Type B pancreatic cell (in vitro differentiated cells): ENCODE results near the gene HNF1B. TPM values are rescaled to one million over a fixed set of nuclear protein-coding genes. Genes with fewer than 3 reads are reported as not detected.
A peak's percentile ranks its signal among the peaks of the same experiment; 100 is the strongest.
"Not testable (repeated sequence)": the region's sequence is repeated elsewhere in the genome, so short reads cannot be mapped to it uniquely, and the experiment has no call there.

Source experiments
- DNase-seq: peaks from one replicate; pipeline ENCODE4 v3.0.0; 2021; ENCODE audit warnings: mixed read lengths; ENCODE audit not compliant: unreplicated experiment; ENCODE audit errors: extremely low spot score
- H3K27ac Mint-ChIP-seq: 2 replicates; pipeline ENCODE4 v1.8.0; 2021; ENCODE audit warnings: mild to moderate bottlenecking, mixed read lengths
- H3K27me3 Mint-ChIP-seq: 2 replicates; pipeline ENCODE4 v1.8.0; 2021; ENCODE audit warnings: mixed read lengths
- H3K36me3 Mint-ChIP-seq: 2 replicates; pipeline ENCODE4 v1.8.0; 2021; ENCODE audit warnings: mixed read lengths
- H3K4me1 Mint-ChIP-seq: one replicate; pipeline ENCODE4 v1.8.0; 2021; ENCODE audit warnings: mixed read lengths; ENCODE audit not compliant: unreplicated experiment
- H3K4me3 Mint-ChIP-seq: 2 replicates; pipeline ENCODE4 v1.8.0; 2021; ENCODE audit warnings: mild to moderate bottlenecking, mixed read lengths
- H3K9me3 Mint-ChIP-seq: 2 replicates; pipeline ENCODE4 v1.8.0; 2021; ENCODE audit warnings: mixed read lengths
- CTCF ChIP-seq: fragments of 200-600 bp; sonication (generic); conservative IDR thresholded peaks from 2 replicates; pipeline ENCODE4 v1.5.0; 2021; ENCODE audit warnings: antibody characterized with exemption, mild to moderate bottlenecking
- total RNA-seq: library from RNA; stranded (reverse); gene quantifications from 2 replicates; pipeline ENCODE4 v1.2.1, GENCODE V29; 2021; ENCODE audit warnings: low replicate concordance

The HNF1B gene
- total RNA-seq, 1 donor from 2014 or later = 19.0 TPM

DNA sequence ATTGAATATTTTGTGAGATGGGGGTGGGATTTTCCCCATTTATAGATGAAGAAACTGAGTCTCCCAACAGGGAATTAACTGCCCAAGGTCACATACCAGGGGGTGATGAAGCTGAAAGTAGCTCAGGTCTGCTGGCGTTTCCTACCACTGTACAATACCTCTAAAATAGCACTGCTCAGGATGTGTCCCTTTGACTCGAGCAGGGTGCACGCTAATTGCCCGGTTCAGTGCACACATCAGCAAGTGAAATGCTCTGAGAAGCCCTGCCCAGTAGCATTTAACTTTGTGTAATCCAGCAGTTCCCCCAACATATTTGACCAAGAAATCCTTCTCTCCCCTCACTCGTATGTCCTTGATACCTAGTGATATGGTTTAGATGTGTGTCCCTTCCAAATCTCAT is 51.5 kb downstream of the HNF1B start:
- Mint-ChIP-seq H3K27ac (no peak overlapping the region), H3K9me3 (peaks cover 4% of the 10 kb centered on the region), H3K36me3 (no peaks in the 10 kb centered on the region), H3K4me1 (peaks cover 16% of the 10 kb centered on the region), H3K4me3 (no peak overlapping the region), H3K27me3 (no peaks in the 10 kb centered on the region)
- no peak for DNase-seq
- TF ChIP-seq CTCF = no peak

- DNase-seq = no peak
- no peak overlapping the region for H3K27ac Mint-ChIP-seq
- TF ChIP-seq CTCF = no peak
- H3K27me3 Mint-ChIP-seq = no peaks in the 10 kb centered on the region
- H3K4me3 Mint-ChIP-seq = no peak overlapping the region
- H3K36me3 Mint-ChIP-seq = no peaks in the 10 kb centered on the region
- peaks cover 7% of the 10 kb centered on the region for H3K4me1 Mint-ChIP-seq
- H3K9me3 Mint-ChIP-seq = peaks cover 4% of the 10 kb centered on the region
Observed at GRCh38 chr17:37691807-37692206, 53.1 kb downstream of the HNF1B start.

- no peak for TF ChIP-seq CTCF
- Mint-ChIP-seq H3K4me1 (peaks cover 19% of the 10 kb centered on the region), H3K27me3 (no peaks in the 10 kb centered on the region), H3K9me3 (no peaks in the 10 kb centered on the region), H3K36me3 (no peaks in the 10 kb centered on the region), H3K27ac (peak overlapping the region; percentile 15), H3K4me3 (no peak overlapping the region)
- no peak for DNase-seq
Observed at GRCh38 chr17:37689317-37689716, 55.5 kb downstream of the HNF1B start.

DNA sequence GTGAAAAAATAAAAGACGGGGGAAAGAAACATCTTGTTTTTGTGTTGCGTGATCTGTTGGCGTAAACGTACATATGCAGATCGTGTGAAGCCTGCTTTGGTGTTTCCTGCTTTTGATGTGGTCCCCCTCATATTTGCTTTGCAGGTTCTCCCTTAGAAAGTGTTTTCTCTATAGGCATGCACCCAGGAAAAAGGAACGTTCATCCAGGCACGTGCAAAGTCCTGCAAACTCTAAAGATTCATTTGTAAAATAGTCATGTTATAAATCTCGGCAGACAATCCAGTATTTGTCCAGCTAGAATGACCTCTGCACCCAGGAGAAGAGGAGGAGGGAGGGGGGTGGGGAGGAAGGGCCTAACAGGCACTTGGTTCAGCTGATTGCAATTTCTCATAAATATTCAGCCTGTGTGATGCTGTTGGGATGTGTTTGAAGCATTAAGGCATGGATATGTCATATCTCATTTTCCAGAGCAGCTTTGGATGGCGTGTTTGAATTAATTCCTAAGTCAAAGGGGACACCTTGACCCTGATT is 61.3 kb downstream of the HNF1B start:
- no peak overlapping the region for H3K27ac Mint-ChIP-seq
- TF ChIP-seq CTCF = no peak
- no peaks in the 10 kb centered on the region for H3K27me3 Mint-ChIP-seq

GRCh38 chr17:37682007-37682406 is 62.9 kb downstream of the HNF1B start:
- no peak overlapping the region for H3K27ac Mint-ChIP-seq
- H3K4me1 Mint-ChIP-seq = peaks cover 19% of the 10 kb centered on the region
- no peaks in the 10 kb centered on the region for H3K27me3 Mint-ChIP-seq
- no peak overlapping the region for H3K4me3 Mint-ChIP-seq
- no peaks in the 10 kb centered on the region for H3K36me3 Mint-ChIP-seq
- no peak for DNase-seq
- TF ChIP-seq CTCF = no peak
- H3K9me3 Mint-ChIP-seq = peaks cover 4% of the 10 kb centered on the region

More for the DNA sequence above, 61.3 kb downstream of the HNF1B start:
- no peak for DNase-seq
- no peaks in the 10 kb centered on the region for H3K36me3 Mint-ChIP-seq
- H3K9me3 Mint-ChIP-seq = peaks cover 2% of the 10 kb centered on the region
- no peak overlapping the region for H3K4me3 Mint-ChIP-seq
- H3K4me1 Mint-ChIP-seq = peaks cover 19% of the 10 kb centered on the region

GRCh38 chr17:37679995-37680394 is 64.9 kb downstream of the HNF1B start:
- not testable (repeated sequence) for H3K4me3 Mint-ChIP-seq, H3K27me3 Mint-ChIP-seq, H3K36me3 Mint-ChIP-seq, H3K27ac Mint-ChIP-seq, H3K9me3 Mint-ChIP-seq, DNase-seq
- H3K4me1 Mint-ChIP-seq = peaks cover 26% of the 10 kb centered on the region
